Activated CD4-positive, CD25-positive, alpha-beta regulatory T cell treated with anti-CD3 and anti-CD28 coated beads, Interleukin-2, amount 50 U/mL, for 24 hours (primary cell): ENCODE results near the gene A4GALT.
"Not testable (repeated sequence)": the region's sequence is repeated elsewhere in the genome, so short reads cannot be mapped to it uniquely, and the experiment has no call there.

Source experiments
- ATAC-seq, 2 donors: fragments of 150-1000 bp; cut with Tn5 transposase; one replicate each; pipeline ENCODE4 v1.10.0; 2021; ENCODE audit warnings: mild to moderate bottlenecking in 1 of 2, moderate library complexity in 1 of 2

Gene A4GALT

GRCh38 chr22:42734406-42734805, 13.7 kb upstream of the A4GALT start:
- ATAC-seq: no peak

- not testable (repeated sequence) for ATAC-seq
Measured at GRCh38 chr22:42733394-42733793, 12.7 kb upstream of the A4GALT start.

- no peak for ATAC-seq
Measured at GRCh38 chr22:42732081-42732480, 11.4 kb upstream of the A4GALT start.

- ATAC-seq: no peak
Measured at GRCh38 chr22:42726811-42727210, 6.1 kb upstream of the A4GALT start.

- no peak for ATAC-seq
Measured at GRCh38 chr22:42725606-42726355, 5.1 kb upstream of the A4GALT start.

GRCh38 chr22:42724062-42724461, 3.4 kb upstream of the A4GALT start:
- no peak for ATAC-seq

GRCh38 chr22:42721045-42721434, 370 bp upstream of the A4GALT start:
- no peak for ATAC-seq

- no peak for ATAC-seq
Measured at GRCh38 chr22:42719656-42720262, 911 bp downstream of the A4GALT start.

- ATAC-seq: no peak
Measured at GRCh38 chr22:42719133-42719532, 1.5 kb downstream of the A4GALT start.

- ATAC-seq: no peak
Measured at GRCh38 chr22:42717197-42717928, 3.3 kb downstream of the A4GALT start.

GRCh38 chr22:42716649-42717127, 4.0 kb downstream of the A4GALT start:
- no peak for ATAC-seq

GRCh38 chr22:42716221-42716620, 4.4 kb downstream of the A4GALT start:
- no peak for ATAC-seq

GRCh38 chr22:42714768-42715390, 5.8 kb downstream of the A4GALT start:
- no peak for ATAC-seq

- ATAC-seq: no peak
Measured at GRCh38 chr22:42714308-42714707, 6.4 kb downstream of the A4GALT start.

- no peak for ATAC-seq
Measured at GRCh38 chr22:42711895-42712837, 8.5 kb downstream of the A4GALT start.

- no peak for ATAC-seq
Measured at GRCh38 chr22:42711281-42711731, 9.4 kb downstream of the A4GALT start.

GRCh38 chr22:42708417-42708816, 12.3 kb downstream of the A4GALT start:
- no peak for ATAC-seq

- no peak for ATAC-seq
Measured at GRCh38 chr22:42707496-42707895, 13.2 kb downstream of the A4GALT start.

GRCh38 chr22:42704896-42705295, 15.8 kb downstream of the A4GALT start:
- no peak for ATAC-seq

- ATAC-seq: no peak
Measured at GRCh38 chr22:42702675-42703074, 18.0 kb downstream of the A4GALT start.

- ATAC-seq: no peak
Measured at GRCh38 chr22:42701694-42702093, 19.0 kb downstream of the A4GALT start.

- no peak for ATAC-seq
Measured at GRCh38 chr22:42700901-42701300, 19.8 kb downstream of the A4GALT start.
